Sigmoid colon (tissue), 7 donors: Measurements from ENCODE around the gene FOXR1. TPM values are rescaled to one million over a fixed set of nuclear protein-coding genes. Genes with fewer than 3 reads are reported as not detected.

ENCODE experiments used
- DNase-seq: peaks from one replicate; pipeline ENCODE4 v3.0.0-alpha.2; 2019
- H3K27ac ChIP-seq, 4 donors: fragments of 200-600 bp; sonication (generic); one replicate each; pipeline ENCODE4 v1.5.1; 2016 to 2019; ENCODE audit warnings: mild to moderate bottlenecking in 1 of 4
- H3K27me3 ChIP-seq, 3 donors: fragments of 200-600 bp; sonication (generic); one replicate each; pipeline ENCODE4 v1.5.1; 2019; ENCODE audit warnings: mild to moderate bottlenecking in 1 of 3
- H3K36me3 ChIP-seq, 4 donors: fragments of 200-600 bp; sonication (generic); one replicate each; pipeline ENCODE4 v1.5.1; 2016 to 2019
- H3K4me1 ChIP-seq, 4 donors: fragments of 200-600 bp; sonication (generic); one replicate each; pipeline ENCODE4 v1.5.1; 2017 to 2019
- H3K4me3 ChIP-seq, 4 donors: fragments of 200-600 bp; sonication (generic); one replicate each; pipeline ENCODE4 v1.5.1; 2017 to 2019; ENCODE audit warnings: mild to moderate bottlenecking in 2 of 4, moderate library complexity in 1 of 4
- H3K9me3 ChIP-seq, 4 donors: fragments of 200-600 bp in 3 of 4; sonication (generic) in 3 of 4; one replicate each; pipeline versions ENCODE4 v1.5.1 to v1.6.1; 2013 to 2019
- CTCF ChIP-seq, 4 experiments: fragments of 450-650 bp in 3 of 4; fragments of 200-600 bp in 1 of 4; IDR thresholded peaks; one replicate each; pipeline ENCODE4 v1.5.1; 2016 to 2019; ENCODE audit warnings: antibody characterized with exemption in 4 of 4, mild to moderate bottlenecking in 3 of 4, moderate library complexity in 2 of 4
- EP300 ChIP-seq, 4 donors: sonication (generic); formaldehyde crosslinking; IDR thresholded peaks; one replicate each; pipeline ENCODE4 v1.6.1; 2017; ENCODE audit warnings: antibody characterized with exemption in 4 of 4
- POLR2A ChIP-seq, 2 donors: fragments of 450-650 bp; IDR thresholded peaks; one replicate each; pipeline ENCODE4 v1.6.1; 2016; ENCODE audit warnings: antibody characterized with exemption in 2 of 2, mild to moderate bottlenecking in 2 of 2, moderate library complexity in 2 of 2
- POLR2AphosphoS5 ChIP-seq, 4 donors: sonication (generic); formaldehyde crosslinking; IDR thresholded peaks; one replicate each; pipeline ENCODE4 v1.6.1; 2017; ENCODE audit warnings: antibody characterized with exemption in 4 of 4
- WGBS, 2 donors: extraction: QIAGEN DNeasy Blood & Tissue Kit; methylation state at CpG; one replicate each; pipeline ENCODE4 v1.1.7; 2013; 5-methylcytosine and 5-hydroxymethylcytosine counted together
- intact Hi-C: fragments of 100-400 bp; cut with DNase I; formaldehyde crosslinking; loops from one replicate; pipeline ENCODE4 v1.15.1; 2023
- polyA plus RNA-seq, 3 donors: library from polyadenylated mRNA; stranded (reverse); fragments of 200-250 nt; gene quantifications; one replicate each; pipeline ENCODE4 v1.2.3, GENCODE V29; 2013
- small RNA-seq, 3 donors: library from RNA; depleted of rRNA; stranded (forward); fragments of <200 nt; gene quantifications; one replicate each; pipeline ENCODE3, GENCODE V24; 2016
- total RNA-seq, 4 donors: library from RNA; depleted of rRNA; stranded (reverse); fragments of >200 nt; gene quantifications; one replicate each; pipeline ENCODE4 v1.1.0, GENCODE V29; 2016
- donor health status: healthy with polysubstance abuse.
- donor health status: Bipolar disorder and iron deficiency.
- donor health status: healthy.

Gene FOXR1
- total and polyA plus RNA-seq, 7 donors = not detected

GRCh38 chr11:119030329-119031047 is 58.9 kb downstream of the FOXR1 start, which contains the start of gene SLC37A4:
Gene SLC37A4, minus strand, starts transcription at chr11:119030877.
- WGBS, 2 donors = 0 to 1% methylated on average over 67 of the region's 67 CpGs
- intact Hi-C loops = no loop called here

More at GRCh38 chr11:119030329-119031047, 58.9 kb downstream of the FOXR1 start, which contains the start of gene SLC37A4:
- no peaks in the 10 kb centered on the region for H3K9me3 ChIP-seq
- peaks cover 0 to 14% (median 0%) of the 10 kb centered on the region in 4 donors for H3K36me3 ChIP-seq
- peaks cover 0 to 17% (median 16%) of the 10 kb centered on the region in 4 donors for H3K4me1 ChIP-seq
- TF ChIP-seq EP300 (IDR thresholded peaks at IDR 0.05) (no peak), POLR2A (IDR thresholded peaks at IDR 0.05) (peak in 1 of 2 donors; percentile 62), CTCF (IDR thresholded peaks at IDR 0.05) (peak in 1 of 4 experiments; percentile 76), POLR2AphosphoS5 (IDR thresholded peaks at IDR 0.05) (peak; percentile 45 to 78 (median 64))
- no peaks in the 10 kb centered on the region for H3K27me3 ChIP-seq
- DNase-seq = peak; percentile 99
- H3K4me3 ChIP-seq = peak within 1 kb of the TSS; percentile 69 to 88 (median 79)
- H3K27ac ChIP-seq = peak within 1 kb of the TSS; percentile 79 to 84 (median 82)

Small RNA genes within 50 kb of the gene (small RNA-seq; reads per million reads assigned to genes)
- gene AP003392.2 = 0 reads per million in 3 donors
- 0 reads per million in 3 donors for gene RF00017
- gene RF00019 = 0 reads per million in 3 donors
- gene RN7SL688P = 0 reads per million in 3 donors

Other genes starting within 250 kb of the FOXR1 start
- gene DDX6, start 180.6 kb upstream of the FOXR1 start, total RNA-seq = 100 to 1,000 TPM in 3 of 4 donors, 10 to 100 TPM in 1; 97.8 to 137 (median 121) TPM
- gene DDX6, start 180.6 kb upstream of the FOXR1 start, polyA plus RNA-seq = 10 to 100 TPM; 19.2 to 37.8 (median 20.8) TPM
- gene CXCR5, start 87.9 kb upstream of the FOXR1 start, total RNA-seq = not detected
- 10 to 100 TPM in 1 of 3 donors, under 1 TPM in 2; under 0.01 to 11.5 (median 0.23) TPM for gene CXCR5, start 87.9 kb upstream of the FOXR1 start, polyA plus RNA-seq
- 10 to 100 TPM in 3 of 4 donors, 1 to 10 TPM in 1; 7.9 to 46.5 (median 10.8) TPM for gene BCL9L, start 45.8 kb upstream of the FOXR1 start, total RNA-seq
- 10 to 100 TPM in 1 of 3 donors, 1 to 10 TPM in 2; 4.8 to 33.2 (median 7.4) TPM for gene BCL9L, start 45.8 kb upstream of the FOXR1 start, polyA plus RNA-seq
- not detected for gene UPK2, start 15.5 kb upstream of the FOXR1 start, total RNA-seq
- not detected for gene UPK2, start 15.5 kb upstream of the FOXR1 start, polyA plus RNA-seq
- gene CENATAC, start 26.4 kb downstream of the FOXR1 start, total RNA-seq = 10 to 100 TPM; 29.6 to 60.5 (median 40.7) TPM
- gene CENATAC, start 26.4 kb downstream of the FOXR1 start, polyA plus RNA-seq = 10 to 100 TPM in 1 of 3 donors, 1 to 10 TPM in 2; 5.3 to 24.6 (median 7.2) TPM
- gene RPS25, start 46.6 kb downstream of the FOXR1 start, total RNA-seq = 1,000 to 10,000 TPM; 1,350 to 3,369 (median 2,098) TPM
- gene RPS25, start 46.6 kb downstream of the FOXR1 start, polyA plus RNA-seq = 1,000 to 10,000 TPM; 2,091 to 3,409 (median 2,533) TPM
- 10 to 100 TPM; 32.4 to 60.3 (median 47.5) TPM for gene TRAPPC4, start 47.0 kb downstream of the FOXR1 start, total RNA-seq
- 10 to 100 TPM; 49.9 to 90.9 (median 74.5) TPM for gene TRAPPC4, start 47.0 kb downstream of the FOXR1 start, polyA plus RNA-seq
- gene SLC37A4, start 59.1 kb downstream of the FOXR1 start, total RNA-seq = 10 to 100 TPM in 2 of 4 donors, 1 to 10 TPM in 2; 8.0 to 13.8 (median 10.1) TPM
- gene SLC37A4, start 59.1 kb downstream of the FOXR1 start, polyA plus RNA-seq = 10 to 100 TPM in 2 of 3 donors, 1 to 10 TPM in 1; 8.4 to 31.5 (median 11.1) TPM
- 10 to 100 TPM; 26.6 to 37.6 (median 30.7) TPM for gene HYOU1, start 85.4 kb downstream of the FOXR1 start, total RNA-seq
- 100 to 1,000 TPM in 1 of 3 donors, 10 to 100 TPM in 1, 1 to 10 TPM in 1; 6.0 to 106 (median 22.0) TPM for gene HYOU1, start 85.4 kb downstream of the FOXR1 start, polyA plus RNA-seq
- 10 to 100 TPM; 26.0 to 37.0 (median 30.8) TPM for gene VPS11, start 96.1 kb downstream of the FOXR1 start, total RNA-seq
- gene VPS11, start 96.1 kb downstream of the FOXR1 start, polyA plus RNA-seq = 10 to 100 TPM; 13.4 to 29.2 (median 27.0) TPM
- gene HMBS, start 113.1 kb downstream of the FOXR1 start, total RNA-seq = 10 to 100 TPM in 1 of 4 donors, 1 to 10 TPM in 3; 5.6 to 15.2 (median 6.6) TPM
- gene HMBS, start 113.1 kb downstream of the FOXR1 start, polyA plus RNA-seq = 10 to 100 TPM; 20.3 to 39.3 (median 22.2) TPM
- 10 to 100 TPM; 16.1 to 22.1 (median 16.8) TPM for gene DPAGT1, start 130.1 kb downstream of the FOXR1 start, total RNA-seq
- 10 to 100 TPM in 1 of 3 donors, 1 to 10 TPM in 2; 4.2 to 44.6 (median 6.9) TPM for gene DPAGT1, start 130.1 kb downstream of the FOXR1 start, polyA plus RNA-seq
- gene C2CD2L, start 135.6 kb downstream of the FOXR1 start, total RNA-seq = 1 to 10 TPM; 5.3 to 8.0 (median 5.8) TPM
- gene C2CD2L, start 135.6 kb downstream of the FOXR1 start, polyA plus RNA-seq = 10 to 100 TPM in 1 of 3 donors, 1 to 10 TPM in 2; 6.0 to 22.6 (median 7.6) TPM
- 10 to 100 TPM; 15.0 to 33.0 (median 21.2) TPM for gene HINFP, start 149.8 kb downstream of the FOXR1 start, total RNA-seq
- 10 to 100 TPM; 12.0 to 23.2 (median 20.1) TPM for gene HINFP, start 149.8 kb downstream of the FOXR1 start, polyA plus RNA-seq
- gene ABCG4, start 177.3 kb downstream of the FOXR1 start, total RNA-seq = under 1 TPM in 3 of 4 donors, not detected in 1; under 0.01 to 0.55 (median 0.27) TPM
- gene ABCG4, start 177.3 kb downstream of the FOXR1 start, polyA plus RNA-seq = under 1 TPM in 2 of 3 donors, not detected in 1; under 0.01 to 0.26 TPM
- 10 to 100 TPM; 10.7 to 21.9 (median 12.6) TPM for gene NLRX1, start 197.0 kb downstream of the FOXR1 start, total RNA-seq
- gene NLRX1, start 197.0 kb downstream of the FOXR1 start, polyA plus RNA-seq = 1 to 10 TPM; 3.9 to 9.3 (median 4.2) TPM
- gene NHERF4, start 213.7 kb downstream of the FOXR1 start, total RNA-seq = 1 to 10 TPM in 1 of 4 donors, not detected in 3; 1.8 TPM
- 10 to 100 TPM; 25.8 to 48.1 (median 37.7) TPM for gene NHERF4, start 213.7 kb downstream of the FOXR1 start, polyA plus RNA-seq
- 10 to 100 TPM; 11.8 to 17.7 (median 13.1) TPM for gene CBL, start 234.6 kb downstream of the FOXR1 start, total RNA-seq
- gene CBL, start 234.6 kb downstream of the FOXR1 start, polyA plus RNA-seq = 1 to 10 TPM; 1.8 to 8.6 (median 3.7) TPM